ENCODE results near the gene USP30. TPM values are rescaled to one million over a fixed set of nuclear protein-coding genes. Genes with fewer than 3 reads are reported as not detected.
A peak's percentile ranks its signal among the peaks of the same experiment; 100 is the strongest.

The USP30 gene
- total and polyA plus RNA-seq, 8 donors: 4.8 to 11.2 (median 9.3) TPM

DNA sequence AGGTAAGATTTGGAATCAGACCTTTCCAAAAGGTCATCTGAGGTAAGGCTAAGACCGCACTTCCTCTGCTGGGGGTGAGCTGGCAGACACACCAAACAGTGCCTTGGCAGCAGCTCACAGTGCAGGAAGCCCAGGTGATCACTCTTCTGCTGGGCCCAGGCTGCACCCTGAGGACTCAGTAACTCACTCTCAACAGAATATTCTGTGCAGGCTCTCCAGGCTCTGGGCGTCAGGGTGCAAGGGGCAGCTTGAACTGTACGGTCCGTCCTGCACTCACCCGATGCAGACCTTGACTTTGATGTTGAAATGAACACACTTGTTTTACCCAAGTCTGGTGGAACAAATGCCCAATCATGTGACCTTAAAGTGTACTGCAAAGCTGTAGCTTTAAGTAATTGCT, 34.9 kb downstream of the USP30 start:
- intact Hi-C loops (cut with DNase I): no loop called here
- TF ChIP-seq, protein P1, sequence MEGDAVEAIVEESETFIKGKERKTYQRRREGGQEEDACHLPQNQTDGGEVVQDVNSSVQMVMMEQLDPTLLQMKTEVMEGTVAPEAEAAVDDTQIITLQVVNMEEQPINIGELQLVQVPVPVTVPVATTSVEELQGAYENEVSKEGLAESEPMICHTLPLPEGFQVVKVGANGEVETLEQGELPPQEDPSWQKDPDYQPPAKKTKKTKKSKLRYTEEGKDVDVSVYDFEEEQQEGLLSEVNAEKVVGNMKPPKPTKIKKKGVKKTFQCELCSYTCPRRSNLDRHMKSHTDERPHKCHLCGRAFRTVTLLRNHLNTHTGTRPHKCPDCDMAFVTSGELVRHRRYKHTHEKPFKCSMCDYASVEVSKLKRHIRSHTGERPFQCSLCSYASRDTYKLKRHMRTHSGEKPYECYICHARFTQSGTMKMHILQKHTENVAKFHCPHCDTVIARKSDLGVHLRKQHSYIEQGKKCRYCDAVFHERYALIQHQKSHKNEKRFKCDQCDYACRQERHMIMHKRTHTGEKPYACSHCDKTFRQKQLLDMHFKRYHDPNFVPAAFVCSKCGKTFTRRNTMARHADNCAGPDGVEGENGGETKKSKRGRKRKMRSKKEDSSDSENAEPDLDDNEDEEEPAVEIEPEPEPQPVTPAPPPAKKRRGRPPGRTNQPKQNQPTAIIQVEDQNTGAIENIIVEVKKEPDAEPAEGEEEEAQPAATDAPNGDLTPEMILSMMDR (IDR thresholded peaks at IDR 0.05): no peak
- Histone ChIP-seq H3K27ac (no peak overlapping the region), H3K4me3 (no peak overlapping the region), H3K9me3 (no peaks in the 10 kb centered on the region), H3K27me3 (no peaks in the 10 kb centered on the region), H3K4me1 (peaks cover 6 to 29% (median 17%) of the 10 kb centered on the region in 3 donors), H3K36me3 (peaks cover 0 to 47% (median 8%) of the 10 kb centered on the region in 3 donors)
- ATAC-seq: peak; percentile 56 to 76 (median 66)
- no peak for FAIRE-seq
- DNase-seq: peak in 1 of 6 donors; percentile 40
- 7 to 12% methylated on average over 5 of the region's 5 CpGs for WGBS, 2 donors

GRCh38 chr12:109088818-109089217, 36.4 kb downstream of the USP30 start:
- FAIRE-seq (no peak), ATAC-seq (no peak), DNase-seq (no peak)
- Histone ChIP-seq H3K4me1 (peaks cover 13 to 35% (median 23%) of the 10 kb centered on the region in 3 donors), H3K27ac (no peak overlapping the region), H3K9me3 (no peaks in the 10 kb centered on the region), H3K27me3 (no peaks in the 10 kb centered on the region), H3K36me3 (peaks cover 0 to 36% (median 8%) of the 10 kb centered on the region in 3 donors), H3K4me3 (no peak overlapping the region)
- 88 to 89% methylated on average over 6 of the region's 6 CpGs for WGBS, 2 donors
- TF ChIP-seq, protein P1 (IDR thresholded peaks at IDR 0.05): no peak
- intact Hi-C loops (cut with DNase I): no loop called here

DNA sequence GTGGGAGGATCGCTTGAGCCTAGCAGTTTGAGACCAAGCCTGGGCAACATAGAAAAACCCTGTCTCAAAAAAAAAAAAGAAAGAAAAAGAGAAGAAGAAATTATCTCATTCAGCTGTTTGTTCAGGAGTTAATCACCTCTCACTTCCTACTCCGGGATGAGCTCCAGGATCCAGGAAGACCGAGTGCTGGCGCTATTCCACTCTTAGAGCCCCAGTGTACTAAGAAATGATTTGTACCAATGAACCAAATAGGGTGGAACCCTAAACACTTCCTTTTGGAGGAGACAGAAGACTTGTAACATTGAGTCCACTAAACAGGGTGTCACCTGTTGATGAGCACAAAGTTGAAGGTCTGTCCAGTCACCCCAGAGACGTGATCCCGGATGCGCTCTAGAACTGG, 37.3 kb downstream of the USP30 start:
- Histone ChIP-seq H3K9me3 (no peaks in the 10 kb centered on the region), H3K27ac (no peak overlapping the region), H3K4me3 (no peak overlapping the region), H3K4me1 (peaks cover 13 to 27% (median 16%) of the 10 kb centered on the region in 3 donors), H3K27me3 (no peaks in the 10 kb centered on the region), H3K36me3 (peaks cover 0 to 36% (median 8%) of the 10 kb centered on the region in 3 donors)
- intact Hi-C loops (cut with DNase I): loop anchor here in 2 of 3 donors (5.0 to 10.0 kb wide), 2 partner anchors 205 to 207 kb away; partner anchors contain the start of gene DAO (in 2 of the 2)
- 85 to 94% methylated on average over 7 of the region's 7 CpGs for WGBS, 2 donors
- FAIRE-seq (no peak), ATAC-seq (no peak), DNase-seq (no peak)
- TF ChIP-seq, protein P1 (IDR thresholded peaks at IDR 0.05): no peak

DNA sequence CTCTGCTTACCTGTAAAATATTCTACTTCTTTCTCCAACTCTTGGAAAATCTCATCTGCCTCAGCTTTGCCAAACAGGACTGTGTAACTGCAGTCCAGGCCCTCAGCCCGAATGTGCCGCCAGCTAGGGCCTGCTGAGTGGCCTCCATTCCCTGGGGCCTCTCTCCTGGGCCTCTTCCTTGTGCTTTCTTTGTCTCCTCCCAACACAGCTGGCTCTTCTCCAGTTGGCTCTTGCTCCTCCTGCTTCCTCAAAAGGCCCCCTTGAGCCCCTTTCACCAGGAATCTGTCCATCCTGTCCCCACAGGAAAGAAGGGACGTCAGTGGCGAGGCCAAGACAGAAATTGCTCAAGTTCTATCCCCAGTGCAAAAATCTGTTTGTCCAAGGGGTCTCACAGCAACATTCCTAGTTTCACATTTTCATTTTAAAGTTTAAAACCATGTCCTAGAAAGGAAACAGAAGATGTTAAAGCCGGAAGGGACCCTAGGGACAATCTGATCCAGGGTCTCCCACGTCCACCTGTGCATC, 40.2 kb downstream of the USP30 start:
- Histone ChIP-seq H3K27ac (no peak overlapping the region), H3K4me3 (peak overlapping the region; percentile 26 to 51 (median 43)), H3K9me3 (no peaks in the 10 kb centered on the region), H3K27me3 (no peaks in the 10 kb centered on the region), H3K36me3 (peaks cover 0 to 11% (median 8%) of the 10 kb centered on the region in 3 donors), H3K4me1 (peaks cover 10 to 17% (median 17%) of the 10 kb centered on the region in 3 donors)
- DNase-seq: no peak
- no peak for ATAC-seq
- FAIRE-seq: no peak
- 62 to 66% methylated on average over 6 of the region's 6 CpGs for WGBS, 2 donors
- TF ChIP-seq, protein P1 (IDR thresholded peaks at IDR 0.05): no peak
- intact Hi-C loops (cut with DNase I): loop anchor here in 2 of 3 donors (5.0 to 10.0 kb wide), 2 partner anchors 208 to 210 kb away; partner anchors contain the start of gene DAO (in 2 of the 2)
